ENCODE data around the gene MAMDC4. TPM values are rescaled to one million over a fixed set of nuclear protein-coding genes. Genes with fewer than 3 reads are reported as not detected.
"Not testable (repeated sequence)": the region's sequence is repeated elsewhere in the genome, so short reads cannot be mapped to it uniquely, and the experiment has no call there.

The MAMDC4 gene
- total RNA-seq, result 22.2 and 29.7 TPM in 2 replicates
- 8.7 and 17.8 TPM in 2 replicates for polyA plus RNA-seq

DNA sequence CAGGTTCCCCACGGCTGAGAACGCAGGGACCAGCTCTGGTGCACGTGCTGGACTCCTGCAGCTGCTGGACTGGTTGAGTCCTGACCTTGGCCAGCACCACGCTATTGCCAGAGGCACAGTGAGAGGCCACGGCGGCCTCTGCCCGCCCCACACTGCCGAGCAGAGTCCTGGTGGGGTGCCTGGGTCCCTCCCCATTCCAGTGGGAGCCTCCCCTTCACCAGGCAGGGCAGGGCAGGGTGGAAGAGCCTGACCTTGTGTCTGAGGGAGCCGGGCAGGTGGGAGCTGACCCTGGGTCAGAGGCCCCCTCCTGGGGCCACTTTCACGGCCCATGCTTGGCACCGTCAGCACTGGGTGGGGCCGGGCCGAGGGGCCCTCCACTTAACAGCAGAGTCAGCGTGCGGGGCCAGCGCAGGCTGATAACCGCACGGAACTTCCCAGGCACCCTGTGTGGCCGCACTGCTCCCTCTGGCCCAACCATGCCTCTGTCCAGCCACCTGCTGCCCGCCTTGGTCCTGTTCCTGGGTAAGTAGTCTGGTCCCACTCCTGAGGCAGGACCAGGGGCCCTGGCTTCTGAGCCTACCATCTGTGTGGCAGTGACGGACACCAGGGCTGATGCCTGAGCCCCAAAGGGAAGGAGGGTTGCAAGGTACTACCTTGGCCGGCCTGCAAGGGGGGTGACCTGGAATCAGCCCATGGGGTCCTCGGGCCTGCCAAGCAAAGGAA is at the start of gene MAMDC4:
MAMDC4 (plus strand) TSS at position 406 of the 723 bp plus-strand sequence; CDS start at position 477, 71 bp downstream.
- Histone ChIP-seq H3K4me3 (no peak within 1 kb of the TSS), H3K27ac (peak within 1 kb of the TSS; percentile 53), H3K9me3 (ENCODE audit: low read depth) (no peaks in the 10 kb centered on the region), H3K4me1 (ENCODE audit: low read depth) (peaks cover 5% of the 10 kb centered on the region), H3K27me3 (no peaks in the 10 kb centered on the region), H3K36me3 (peaks cover 9% of the 10 kb centered on the region)
- TF ChIP-seq, protein P1, sequence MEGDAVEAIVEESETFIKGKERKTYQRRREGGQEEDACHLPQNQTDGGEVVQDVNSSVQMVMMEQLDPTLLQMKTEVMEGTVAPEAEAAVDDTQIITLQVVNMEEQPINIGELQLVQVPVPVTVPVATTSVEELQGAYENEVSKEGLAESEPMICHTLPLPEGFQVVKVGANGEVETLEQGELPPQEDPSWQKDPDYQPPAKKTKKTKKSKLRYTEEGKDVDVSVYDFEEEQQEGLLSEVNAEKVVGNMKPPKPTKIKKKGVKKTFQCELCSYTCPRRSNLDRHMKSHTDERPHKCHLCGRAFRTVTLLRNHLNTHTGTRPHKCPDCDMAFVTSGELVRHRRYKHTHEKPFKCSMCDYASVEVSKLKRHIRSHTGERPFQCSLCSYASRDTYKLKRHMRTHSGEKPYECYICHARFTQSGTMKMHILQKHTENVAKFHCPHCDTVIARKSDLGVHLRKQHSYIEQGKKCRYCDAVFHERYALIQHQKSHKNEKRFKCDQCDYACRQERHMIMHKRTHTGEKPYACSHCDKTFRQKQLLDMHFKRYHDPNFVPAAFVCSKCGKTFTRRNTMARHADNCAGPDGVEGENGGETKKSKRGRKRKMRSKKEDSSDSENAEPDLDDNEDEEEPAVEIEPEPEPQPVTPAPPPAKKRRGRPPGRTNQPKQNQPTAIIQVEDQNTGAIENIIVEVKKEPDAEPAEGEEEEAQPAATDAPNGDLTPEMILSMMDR (IDR thresholded peaks at IDR 0.05; ENCODE audit: low read depth, low read length), result no peak
- no peak for DNase-seq (ENCODE audit: low read depth in 1 of 2, low spot score in 1 of 2)

DNA sequence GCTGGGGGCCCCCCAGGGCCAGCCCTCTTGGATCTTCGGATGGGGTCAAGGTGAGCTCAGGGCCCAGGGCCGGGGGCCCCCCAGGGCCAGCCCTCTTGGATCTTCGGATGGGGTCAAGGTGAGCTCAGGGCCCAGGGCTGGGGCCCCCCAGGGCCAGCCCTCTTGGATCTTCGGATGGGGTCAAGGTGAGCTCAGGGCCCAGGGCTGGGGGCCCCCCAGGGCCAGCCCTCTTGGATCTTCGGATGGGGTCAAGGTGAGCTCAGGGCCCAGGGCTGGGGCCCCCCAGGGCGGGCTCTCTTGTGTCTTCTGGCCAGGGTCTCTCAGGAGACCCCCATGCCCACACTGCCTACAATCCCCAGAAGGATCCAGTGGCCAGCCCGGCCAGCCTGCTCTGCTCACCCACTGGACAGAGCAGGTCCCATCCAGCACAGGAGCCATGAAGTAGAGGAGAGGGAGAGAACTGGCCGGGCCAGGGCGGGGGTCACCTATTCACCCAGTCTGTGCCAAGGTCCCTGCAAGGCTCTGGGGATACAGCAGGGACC is 49.1 kb upstream of the MAMDC4 start:
- H3K36me3 ChIP-seq, H3K27me3 ChIP-seq: not testable (repeated sequence)

DNA sequence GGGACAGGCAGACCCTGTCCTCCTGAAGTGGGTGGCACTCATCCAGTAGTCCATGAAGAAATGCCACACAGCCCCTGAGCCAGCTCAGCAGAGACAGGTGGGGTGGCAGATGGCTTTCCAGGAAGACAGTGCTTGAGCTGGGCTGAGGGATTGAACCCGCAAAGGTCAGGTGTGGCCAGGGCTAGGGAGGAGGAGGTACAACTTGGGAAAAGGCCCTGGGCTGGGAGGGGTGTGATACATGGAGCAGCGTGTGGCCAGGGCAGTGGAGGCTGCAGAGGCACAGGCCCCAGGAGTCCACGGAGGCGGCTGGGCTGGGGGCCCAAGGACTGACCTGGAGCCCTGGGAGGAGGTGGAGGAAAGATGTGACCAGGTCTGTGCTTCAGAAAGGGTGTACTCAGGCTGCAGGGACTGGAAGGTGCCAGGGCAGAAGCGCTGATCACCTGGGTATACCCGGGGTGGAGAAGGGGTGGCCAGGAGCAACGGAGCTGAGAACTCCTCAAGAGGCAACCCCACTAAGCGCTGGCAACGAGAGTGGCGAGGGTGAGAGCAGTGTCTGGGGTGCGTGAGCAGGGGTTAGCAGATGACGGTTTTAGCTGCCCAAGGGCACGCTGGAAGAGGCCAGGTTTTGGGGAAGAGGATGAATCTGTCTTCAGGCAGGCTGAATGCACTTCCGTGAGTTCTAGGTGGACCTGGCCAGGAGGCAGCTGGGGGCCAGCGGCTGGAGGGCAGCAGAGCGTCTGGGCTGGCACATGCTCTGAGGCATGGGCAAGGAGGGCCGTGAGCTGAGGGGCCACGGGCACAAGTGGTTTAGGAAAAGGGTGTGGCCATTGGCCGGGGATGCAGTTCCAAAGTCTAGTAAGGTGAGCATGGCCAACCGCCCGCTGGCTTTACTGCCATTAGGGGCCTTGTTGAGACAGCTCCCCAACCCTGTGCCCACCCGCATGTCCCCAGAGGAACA is 48.3 kb upstream of the MAMDC4 start:
- TF ChIP-seq, protein P1 (IDR thresholded peaks at IDR 0.05; ENCODE audit: low read depth, low read length), result no peak

More for the DNA sequence above, 49.1 kb upstream of the MAMDC4 start:
- H3K4me1 ChIP-seq (ENCODE audit: low read depth), result peaks cover 18% of the 10 kb centered on the region
- not testable (repeated sequence) for H3K9me3 ChIP-seq (ENCODE audit: low read depth); H3K27ac ChIP-seq; H3K4me3 ChIP-seq; DNase-seq (ENCODE audit: low read depth in 1 of 2, low spot score in 1 of 2)

GRCh38 chr9:136804509-136805206 is 47.5 kb upstream of the MAMDC4 start:
- Histone ChIP-seq H3K4me3 (no peak overlapping the region), H3K9me3 (ENCODE audit: low read depth) (no peaks in the 10 kb centered on the region), H3K36me3 (no peaks in the 10 kb centered on the region), H3K27ac (no peak overlapping the region), H3K4me1 (ENCODE audit: low read depth) (peaks cover 15% of the 10 kb centered on the region), H3K27me3 (no peaks in the 10 kb centered on the region)
- TF ChIP-seq, protein P1 (IDR thresholded peaks at IDR 0.05; ENCODE audit: low read depth, low read length), result no peak
- DNase-seq (ENCODE audit: low read depth in 1 of 2, low spot score in 1 of 2), result no peak

More for the DNA sequence above, 48.3 kb upstream of the MAMDC4 start:
- no peaks in the 10 kb centered on the region for H3K27me3 ChIP-seq
- H3K4me1 ChIP-seq (ENCODE audit: low read depth), result peaks cover 14% of the 10 kb centered on the region
- H3K4me3 ChIP-seq, result no peak overlapping the region
- no peaks in the 10 kb centered on the region for H3K36me3 ChIP-seq
- DNase-seq (ENCODE audit: low read depth in 1 of 2, low spot score in 1 of 2), result no peak
- H3K27ac ChIP-seq, result no peak overlapping the region
- H3K9me3 ChIP-seq (ENCODE audit: low read depth), result no peaks in the 10 kb centered on the region

GRCh38 chr9:136805207-136805740 is 46.9 kb upstream of the MAMDC4 start:
- no peak overlapping the region for H3K27ac ChIP-seq
- H3K4me1 ChIP-seq (ENCODE audit: low read depth), result peaks cover 21% of the 10 kb centered on the region
- TF ChIP-seq, protein P1 (IDR thresholded peaks at IDR 0.05; ENCODE audit: low read depth, low read length), result no peak

More at GRCh38 chr9:136805207-136805740, 46.9 kb upstream of the MAMDC4 start:
- Histone ChIP-seq H3K9me3 (ENCODE audit: low read depth) (no peaks in the 10 kb centered on the region), H3K27me3 (no peaks in the 10 kb centered on the region), H3K4me3 (no peak overlapping the region), H3K36me3 (no peaks in the 10 kb centered on the region)
- no peak for DNase-seq (ENCODE audit: low read depth in 1 of 2, low spot score in 1 of 2)
